GM19351 (cell line): ENCODE data around the gene PIAS1.

ENCODE experiments used
- ATAC-seq: cut with Tn5 transposase; IDR thresholded peaks from one replicate; pipeline ENCODE4 v1.9.1; 2021; ENCODE audit warnings: mild to moderate bottlenecking, moderate library complexity; ENCODE audit not compliant: unreplicated experiment

The PIAS1 gene

DNA sequence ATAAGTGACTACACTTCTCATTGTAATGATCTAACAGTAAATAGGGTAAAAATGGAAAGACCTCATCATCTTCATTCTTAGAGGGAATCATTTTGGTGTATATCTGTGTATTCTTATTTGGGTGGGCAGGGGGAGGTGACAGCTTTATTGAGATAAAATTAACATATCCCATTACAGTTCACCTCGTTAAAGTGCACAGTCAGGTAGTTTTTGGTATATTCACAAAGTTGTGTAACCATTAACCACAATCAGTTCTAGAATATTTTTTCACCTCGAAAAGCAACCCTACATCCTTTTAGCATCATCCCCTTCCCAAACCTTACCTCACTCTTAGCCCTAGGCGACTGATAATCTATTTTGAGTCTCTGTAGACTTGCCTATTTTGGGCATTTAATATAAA is 8.1 kb downstream of the PIAS1 start:
- no peak for ATAC-seq

DNA sequence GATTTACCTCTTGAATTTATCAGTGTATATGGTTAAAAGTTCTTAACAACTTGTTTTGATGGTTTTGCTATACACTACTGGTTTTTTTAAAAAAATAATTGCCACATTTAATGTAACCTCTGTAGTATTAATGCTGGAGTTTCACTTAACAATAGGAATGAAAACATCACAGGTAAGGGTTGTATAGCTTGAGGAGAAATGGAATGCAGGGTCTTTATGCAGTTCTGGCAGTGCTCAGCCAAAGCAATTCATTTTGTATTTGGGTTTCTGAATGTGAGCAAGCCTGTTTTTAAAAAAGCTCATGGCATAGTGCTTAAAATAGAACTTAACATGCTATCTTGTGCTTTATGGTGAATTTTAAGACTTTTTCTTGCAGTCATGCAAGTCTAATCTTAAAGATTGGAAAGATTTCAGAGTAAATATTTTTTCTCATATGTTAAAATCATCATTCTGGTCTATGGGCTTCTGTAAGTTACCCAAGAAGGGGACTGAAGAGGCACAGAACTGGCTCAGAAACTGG is 8.9 kb downstream of the PIAS1 start:
- ATAC-seq, result no peak

DNA sequence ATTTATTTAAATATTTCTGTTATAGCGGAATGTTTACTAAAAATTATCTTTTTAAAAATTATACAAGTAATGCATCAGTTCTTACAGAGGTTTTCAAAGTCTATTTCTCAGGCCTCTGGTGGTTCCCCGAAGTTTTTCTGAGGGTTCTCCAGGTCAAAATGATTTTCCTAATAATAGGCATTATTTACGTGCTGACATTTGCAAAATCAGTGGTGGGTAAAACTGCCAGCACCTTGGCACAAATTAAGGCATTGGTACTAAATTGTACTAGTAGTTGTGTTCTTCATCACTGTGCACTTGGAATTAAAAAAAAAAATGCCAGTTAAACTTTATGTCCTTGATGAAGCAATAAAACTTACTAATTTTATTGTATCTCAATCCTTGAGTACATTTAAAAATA is 9.5 kb downstream of the PIAS1 start:
- no peak for ATAC-seq

DNA sequence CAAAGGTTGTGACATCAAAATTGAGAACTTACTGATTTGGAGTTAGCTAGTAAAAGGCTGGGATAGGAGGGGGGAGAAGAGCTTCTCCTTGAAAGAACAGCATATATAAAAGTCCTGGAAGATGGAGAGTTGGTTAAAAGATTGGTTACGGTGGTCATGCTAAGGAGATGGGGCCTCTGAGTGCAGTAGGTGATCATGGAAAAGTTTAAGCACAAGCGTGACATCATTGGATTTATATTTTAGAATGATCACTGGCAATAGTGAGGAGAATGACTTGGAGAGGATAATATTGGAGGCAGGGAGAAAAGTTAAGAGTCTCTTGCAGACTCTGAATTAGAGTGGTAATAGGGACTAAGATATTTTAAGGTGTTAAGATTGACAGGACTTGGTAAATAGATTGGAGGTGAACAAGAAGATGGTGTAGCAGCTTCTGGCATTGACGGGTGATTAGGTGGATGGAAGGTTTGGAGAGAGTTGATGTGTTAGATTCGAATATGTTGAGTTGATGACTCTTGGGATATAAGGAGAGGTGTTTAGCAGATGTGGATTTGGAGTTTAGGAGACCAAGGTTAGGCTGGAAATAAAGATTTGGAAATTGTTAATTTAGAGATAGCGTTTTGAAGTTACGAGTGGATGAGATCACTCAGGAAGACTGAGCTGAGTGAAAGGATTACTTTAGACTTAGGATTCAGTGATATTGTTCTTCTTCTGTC is 19.6 kb downstream of the PIAS1 start:
- ATAC-seq, result no peak

DNA sequence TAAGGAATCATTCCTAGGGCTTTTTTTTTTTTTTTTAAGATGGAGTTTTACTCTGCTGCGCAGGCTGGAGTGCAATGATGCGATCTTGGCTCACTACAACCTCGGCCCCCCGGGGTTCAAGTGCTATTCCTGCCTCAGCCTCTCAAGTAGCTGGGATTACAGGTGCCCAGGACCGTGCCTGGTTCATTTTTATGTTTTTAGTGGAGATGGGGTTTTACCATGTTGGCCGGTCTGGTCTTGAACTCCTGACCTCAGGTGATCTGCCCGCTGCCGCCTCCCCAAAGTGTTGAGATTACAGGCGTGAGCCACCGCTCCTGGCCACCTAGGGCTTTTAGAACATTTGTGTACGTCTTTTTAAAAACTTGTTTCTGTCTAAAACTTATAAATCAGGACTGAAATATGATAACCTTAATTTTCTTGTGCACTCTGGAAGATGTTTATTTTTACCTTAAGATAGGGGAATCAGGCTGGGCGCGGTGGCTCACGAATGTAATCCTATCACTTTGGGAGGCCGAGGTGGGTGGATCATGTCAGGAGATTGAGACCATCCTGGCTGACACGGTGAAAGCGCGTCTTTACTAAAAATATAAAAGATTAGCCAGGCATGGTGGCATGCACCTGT is 21.8 kb downstream of the PIAS1 start:
- no peak for ATAC-seq

DNA sequence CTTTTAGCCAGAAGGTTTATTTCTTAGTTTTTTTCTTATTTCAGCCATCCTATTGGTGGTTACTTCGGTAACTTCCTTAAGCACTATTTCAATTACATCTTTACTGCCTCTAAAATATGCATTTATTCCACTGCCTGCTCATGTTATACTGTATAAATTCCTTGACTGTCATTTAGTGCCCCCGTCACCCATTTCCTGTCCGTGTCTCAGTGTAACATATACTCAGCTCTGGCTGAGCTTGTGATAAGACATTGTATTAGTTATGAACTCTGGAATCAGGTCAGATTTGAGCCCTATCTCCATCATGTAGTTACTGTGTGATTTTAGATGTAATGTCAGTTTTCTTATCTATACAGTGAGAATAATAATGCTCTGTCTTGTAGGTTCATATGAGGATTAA is 24.2 kb downstream of the PIAS1 start:
- no peak for ATAC-seq

DNA sequence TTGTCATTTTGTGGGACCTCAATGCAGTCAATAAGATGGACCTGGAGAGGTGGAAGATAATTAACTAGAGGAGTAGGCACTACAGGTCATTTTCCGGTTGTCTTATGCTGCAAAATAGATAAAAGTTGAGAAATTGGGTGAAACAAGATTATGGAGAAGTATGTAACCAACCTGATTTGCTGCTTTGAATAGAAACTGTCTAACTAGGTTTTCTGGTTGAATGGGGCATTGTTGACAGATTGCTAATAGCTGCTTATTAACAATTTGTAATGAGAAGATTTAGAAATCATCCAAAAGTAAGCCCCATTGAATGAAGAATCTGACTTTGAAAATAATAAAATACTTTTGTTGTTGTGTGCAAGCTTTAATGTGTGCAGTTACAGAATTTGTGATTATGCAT is 26.2 kb downstream of the PIAS1 start:
- ATAC-seq, result no peak

DNA sequence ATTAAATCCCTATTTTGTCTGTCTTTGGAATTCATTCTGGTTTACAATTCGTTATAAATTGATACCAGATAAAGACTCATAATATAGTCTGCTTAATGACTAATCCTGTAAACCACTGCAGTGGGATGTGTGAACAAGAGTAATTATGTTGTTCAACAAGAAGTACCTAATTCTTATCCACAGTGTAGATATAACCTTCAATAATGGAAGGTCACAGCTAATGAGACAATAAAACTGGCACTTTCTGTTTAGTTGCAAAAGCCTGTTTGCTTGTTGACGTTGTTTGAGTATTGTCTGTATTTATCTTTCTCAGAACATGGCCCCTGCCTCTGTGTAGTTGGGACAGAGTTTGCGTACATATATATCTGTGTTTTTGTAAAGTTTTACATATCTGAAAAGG is 26.7 kb downstream of the PIAS1 start:
- no peak for ATAC-seq

DNA sequence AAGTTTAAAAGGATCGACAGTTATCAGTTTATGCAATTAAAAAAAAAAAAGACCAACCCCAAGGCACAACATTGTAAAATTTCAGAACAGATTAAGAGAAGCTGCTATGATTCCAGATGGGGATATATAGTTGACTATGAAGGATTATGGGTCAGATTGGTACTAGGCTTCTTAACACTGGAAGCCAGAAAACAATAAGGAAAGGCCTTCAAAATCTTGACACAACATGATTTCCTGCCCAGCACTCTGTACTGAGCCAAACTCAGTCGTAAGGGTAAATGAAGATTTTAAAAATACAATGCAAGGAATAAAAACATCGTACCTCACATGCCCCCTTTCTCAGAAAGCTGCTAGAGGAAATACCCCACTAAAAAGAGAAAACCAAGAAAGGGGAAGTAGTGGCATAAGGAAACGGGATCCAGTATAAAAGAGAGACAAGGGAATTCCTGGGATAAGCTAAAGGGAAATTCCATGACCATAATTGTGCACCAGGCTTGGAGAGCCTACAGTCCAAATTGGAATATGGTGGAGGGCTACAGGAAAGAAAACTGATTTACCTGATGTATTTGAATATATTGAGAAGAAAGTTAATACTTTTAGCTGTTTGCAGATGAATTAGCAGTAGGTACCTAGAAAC is 27.9 kb downstream of the PIAS1 start:
- ATAC-seq, result no peak

DNA sequence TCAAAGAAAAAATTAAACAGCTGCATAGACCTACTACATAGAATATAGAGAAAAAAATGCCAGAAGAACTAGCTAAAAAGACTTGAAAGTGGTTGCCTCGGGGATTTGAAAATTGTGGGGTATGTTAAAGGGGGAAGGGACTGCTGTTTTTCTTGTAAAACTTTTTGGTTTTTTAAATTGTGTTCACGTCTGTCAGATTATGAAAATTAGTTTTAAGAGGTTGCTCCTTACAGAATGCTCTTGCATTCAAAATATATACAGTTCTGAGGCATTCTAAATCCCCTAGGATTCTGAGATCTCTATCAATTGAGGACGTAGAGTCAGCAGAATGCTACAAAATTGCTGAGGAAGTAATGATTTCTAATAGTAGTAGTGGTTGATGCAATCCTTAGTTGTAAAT is 28.6 kb downstream of the PIAS1 start:
- no peak for ATAC-seq

DNA sequence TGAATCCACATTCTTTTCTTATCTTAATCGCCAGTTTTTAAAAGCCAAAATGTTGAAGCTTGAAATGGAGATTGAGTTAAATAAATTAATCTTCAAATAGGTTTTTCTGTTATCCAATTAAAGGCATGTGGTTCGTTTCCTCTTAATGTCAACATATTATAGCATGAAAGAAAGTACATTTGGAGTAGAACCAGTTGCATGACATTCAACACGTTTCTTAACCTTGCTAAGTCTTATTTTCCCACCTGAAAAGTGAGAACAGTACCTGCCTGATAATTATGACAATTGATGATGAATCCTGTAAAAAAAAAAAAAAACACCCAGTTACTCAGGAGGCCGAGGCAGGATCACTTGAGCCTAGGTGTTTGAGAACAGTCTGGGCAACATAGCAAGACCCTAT is 29.3 kb downstream of the PIAS1 start:
- ATAC-seq, result no peak

DNA sequence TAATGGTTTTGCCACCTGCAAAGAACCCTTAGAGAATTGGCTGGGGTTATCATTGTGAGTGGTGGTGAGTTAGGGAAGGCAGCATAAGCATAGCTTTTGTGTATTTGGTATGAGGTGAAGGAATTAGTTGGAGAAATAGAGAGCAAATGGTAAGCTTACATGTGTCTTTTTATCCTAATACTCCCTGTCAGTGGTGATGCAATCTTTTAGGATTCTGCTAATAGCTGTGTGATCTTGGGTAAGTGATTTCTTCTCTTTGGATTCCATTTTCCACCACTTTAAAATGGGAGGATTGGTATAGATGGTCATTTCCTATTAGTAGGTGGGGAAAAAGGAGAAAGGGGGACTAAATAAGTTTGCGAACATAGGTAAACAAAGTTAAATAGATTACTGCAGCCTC is 30.9 kb downstream of the PIAS1 start:
- no peak for ATAC-seq

DNA sequence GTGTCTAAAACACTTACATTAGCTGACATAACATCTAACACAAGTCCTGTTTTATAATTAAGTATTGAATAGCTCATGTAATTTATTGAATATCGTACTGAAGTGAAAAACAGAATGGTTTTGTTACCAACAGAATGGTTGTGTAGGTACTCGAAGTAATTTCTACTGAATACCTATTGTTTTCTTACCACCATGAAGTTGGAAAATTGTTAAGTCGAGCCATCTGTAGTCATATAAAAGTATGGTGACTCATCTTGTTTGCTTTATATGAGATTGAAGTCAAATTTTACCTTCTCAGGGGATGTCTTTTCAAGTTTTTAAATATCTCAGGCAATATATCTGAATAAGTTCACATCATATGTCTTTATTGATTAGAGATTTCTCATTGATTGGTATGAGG is 37.6 kb downstream of the PIAS1 start:
- ATAC-seq, result no peak

DNA sequence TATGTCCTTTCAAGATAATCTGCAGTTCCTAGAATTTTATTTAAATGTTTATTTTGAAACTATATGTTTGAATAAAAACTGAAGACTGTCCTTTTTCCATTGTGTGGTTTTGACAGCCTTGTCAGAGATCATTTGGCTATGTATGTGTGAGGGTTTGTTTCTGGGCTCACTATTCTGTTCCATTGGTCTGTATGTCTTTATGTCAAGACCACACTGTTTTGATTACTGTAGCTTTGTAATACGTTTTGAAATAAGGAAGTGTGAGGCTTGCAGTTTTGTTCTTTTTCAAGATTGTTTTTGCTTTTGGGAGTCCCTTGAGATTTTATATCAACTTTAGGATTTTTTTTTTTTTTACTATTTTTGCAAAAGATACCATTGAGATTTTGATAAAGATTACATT is 42.0 kb downstream of the PIAS1 start:
- ATAC-seq, result no peak

DNA sequence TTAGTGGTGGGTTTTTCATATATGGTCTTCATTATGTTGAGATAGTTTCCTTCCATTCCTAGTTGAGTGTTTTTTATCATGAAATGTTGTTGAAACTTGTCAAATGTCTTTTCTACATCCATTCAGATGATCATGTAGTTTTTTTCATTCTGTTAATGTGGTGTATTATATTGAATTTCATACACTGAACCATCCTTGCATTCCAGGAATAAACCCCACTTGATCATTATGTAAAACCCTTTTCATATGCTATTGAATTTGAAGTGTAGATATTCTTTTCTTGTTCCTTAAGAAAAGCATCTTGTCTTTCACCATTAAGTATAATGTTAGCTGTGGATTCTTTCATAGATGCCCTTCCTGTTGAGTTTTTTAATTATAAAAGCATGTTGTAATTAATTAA is 42.9 kb downstream of the PIAS1 start:
- no peak for ATAC-seq

DNA sequence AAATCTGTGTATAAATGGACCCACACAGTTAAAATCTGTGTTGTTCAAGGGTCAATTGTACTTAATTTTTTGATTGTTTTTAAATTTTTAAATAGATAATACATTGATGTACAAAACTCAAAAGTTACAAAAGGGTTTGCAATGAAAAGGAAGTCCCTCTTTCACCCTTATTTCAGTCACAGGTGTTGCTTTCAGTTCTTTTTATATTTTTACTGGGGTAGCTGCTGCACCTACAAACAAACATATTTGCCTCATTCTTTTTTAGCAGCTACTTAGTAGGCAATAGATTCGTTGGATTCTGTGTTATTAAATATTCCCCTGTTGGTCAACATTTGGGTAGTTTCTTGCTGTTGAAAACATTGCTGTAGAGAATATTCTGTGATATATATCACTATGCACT is 44.4 kb downstream of the PIAS1 start:
- no peak for ATAC-seq

DNA sequence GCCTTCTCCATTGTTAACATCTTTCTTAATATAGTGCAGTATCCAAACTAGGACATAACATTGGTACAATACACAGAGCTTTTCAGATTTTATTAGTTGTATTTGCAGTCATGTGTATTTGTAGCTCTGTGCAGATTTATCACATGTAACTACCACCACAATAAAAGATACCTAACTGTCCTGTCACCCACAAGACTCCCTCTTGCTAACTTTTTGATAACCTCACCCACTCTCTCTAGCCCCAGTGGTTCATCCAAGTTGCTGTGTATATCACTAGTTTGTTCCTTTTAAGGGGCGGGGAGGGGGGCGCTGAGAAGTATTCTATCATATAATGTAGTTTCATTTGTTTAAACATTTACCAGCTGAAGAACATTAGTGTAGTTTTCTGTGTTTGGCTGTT is 46.1 kb downstream of the PIAS1 start:
- ATAC-seq, result no peak

DNA sequence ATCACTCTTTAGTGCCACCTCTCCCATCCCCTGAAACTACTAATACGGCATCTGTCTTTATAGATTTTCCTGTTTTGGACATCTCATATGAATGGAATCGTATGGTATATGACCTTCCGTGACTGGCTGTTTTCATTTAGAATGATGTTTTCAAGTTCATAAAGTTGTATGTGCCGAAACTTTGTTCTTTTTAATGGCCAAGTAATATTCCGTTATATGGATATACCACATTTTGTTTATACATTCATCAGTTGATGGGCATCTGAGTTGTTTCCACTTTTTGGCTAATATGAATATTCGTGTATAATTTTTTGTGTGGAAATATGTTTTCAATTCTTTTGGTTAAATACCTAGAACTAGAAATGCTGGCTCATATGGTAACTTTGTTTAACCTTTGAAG is 49.5 kb downstream of the PIAS1 start:
- ATAC-seq, result no peak

DNA sequence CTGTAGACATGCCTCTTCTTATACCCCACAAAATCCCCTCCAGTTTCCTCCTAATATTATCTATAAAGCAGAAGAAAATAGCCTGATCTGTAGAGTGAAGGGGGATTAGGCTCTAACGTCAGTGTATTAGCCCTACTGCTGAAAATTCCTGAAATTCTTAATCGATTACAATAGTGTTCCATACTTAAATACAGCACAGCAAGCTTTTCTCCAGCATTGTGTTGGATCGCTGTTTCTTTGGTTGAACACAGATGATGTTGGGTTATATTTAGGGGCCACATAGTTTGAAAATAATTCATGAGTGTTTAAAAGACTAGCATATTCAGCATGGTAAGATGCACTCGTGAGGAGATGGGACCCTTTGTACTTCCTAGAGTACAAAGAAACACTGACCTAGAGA is 52.5 kb downstream of the PIAS1 start:
- no peak for ATAC-seq

DNA sequence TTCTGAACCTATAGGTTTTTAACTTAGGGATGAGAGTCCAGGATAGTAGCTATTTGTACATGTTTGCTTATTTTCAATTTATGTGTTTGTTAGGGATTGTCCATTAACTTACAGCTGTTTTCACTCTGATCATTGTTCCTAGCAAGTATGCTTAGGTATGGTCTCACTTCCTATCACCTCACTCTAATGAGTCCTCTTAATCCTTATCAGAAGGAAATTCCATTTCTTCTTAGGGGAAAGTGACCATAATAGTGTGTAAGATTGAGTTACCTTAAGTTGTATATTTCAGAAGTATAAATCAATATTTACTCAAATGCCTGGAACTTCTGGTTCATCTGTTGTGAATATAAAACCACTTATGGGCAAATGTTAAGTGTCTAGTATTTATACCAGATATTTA is 53.0 kb downstream of the PIAS1 start:
- no peak for ATAC-seq

DNA sequence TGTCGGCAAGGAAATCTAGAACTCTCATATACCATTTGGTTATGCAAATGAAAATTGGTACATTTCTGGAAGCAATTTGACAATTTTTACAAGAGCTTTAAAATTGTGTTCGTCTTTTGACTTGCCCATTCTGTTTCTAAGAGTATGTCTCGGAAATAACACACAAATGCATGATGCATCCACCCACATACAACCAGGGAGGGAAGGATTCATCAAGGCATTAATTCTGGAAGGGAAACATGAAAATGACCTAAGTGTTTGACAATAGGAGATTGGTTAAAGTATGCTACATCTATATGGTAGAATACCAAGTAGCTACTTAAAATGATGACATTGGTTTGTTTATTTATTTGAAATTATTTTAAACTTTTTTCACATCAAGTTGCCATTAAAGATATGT is 58.6 kb downstream of the PIAS1 start:
- no peak for ATAC-seq

DNA sequence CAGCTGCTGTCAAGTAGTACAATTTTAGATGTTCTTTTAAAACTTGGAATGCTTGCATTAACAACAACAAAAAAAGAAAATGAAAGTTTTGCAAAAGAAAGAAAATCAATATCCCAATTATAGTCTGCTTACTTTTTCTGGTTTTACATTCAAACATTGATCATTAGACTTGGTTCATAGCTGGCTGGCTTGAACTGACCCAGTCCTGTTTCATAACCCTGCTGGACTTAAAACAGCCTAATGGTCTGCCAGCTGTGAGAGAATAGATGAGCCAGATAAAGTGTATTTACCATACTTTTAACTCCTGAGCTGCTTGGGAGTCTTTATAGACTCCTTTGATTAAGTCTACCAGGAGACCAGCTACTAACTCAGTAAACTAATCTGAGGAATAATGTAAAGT is 59.2 kb downstream of the PIAS1 start:
- ATAC-seq, result no peak
